Osteoblast (primary cell): ENCODE measurements around the gene SELE. TPM values are rescaled to one million over a fixed set of nuclear protein-coding genes. Genes with fewer than 3 reads are reported as not detected.

Experiments
- DNase-seq: peaks from one replicate; pipeline ENCODE4 v3.0.0; 2011; ENCODE audit warnings: low spot score, mixed read lengths; ENCODE audit not compliant: insufficient read length; ENCODE audit errors: missing footprints
- H2AFZ ChIP-seq: 2 replicates; pipeline ENCODE4 v1.6.0; 2011; ENCODE audit warnings: mild to moderate bottlenecking, low read length
- H3K27ac ChIP-seq: 2 replicates; pipeline ENCODE4 v1.5.1; 2011; ENCODE audit warnings: mild to moderate bottlenecking, low read depth, low read length, moderate library complexity
- H3K27me3 ChIP-seq: 2 replicates; pipeline ENCODE4 v1.6.0; 2012; ENCODE audit warnings: mild to moderate bottlenecking, control low read depth, inconsistent platforms, low read length, moderate library complexity; ENCODE audit not compliant: insufficient read depth
- H3K36me3 ChIP-seq: 2 replicates; pipeline ENCODE4 v1.5.1; 2011; ENCODE audit warnings: mild to moderate bottlenecking, low read length, control low read depth, moderate library complexity; ENCODE audit not compliant: insufficient read depth
- H3K4me1 ChIP-seq: 2 replicates; pipeline ENCODE4 v1.5.1; 2011; ENCODE audit warnings: mild to moderate bottlenecking, low read length, control low read depth, moderate library complexity; ENCODE audit not compliant: insufficient read depth
- H3K4me2 ChIP-seq: 2 replicates; pipeline ENCODE4 v1.6.0; 2011; ENCODE audit warnings: mild to moderate bottlenecking, low read length; ENCODE audit not compliant: insufficient read depth
- H3K4me3 ChIP-seq: fragments of 200-600 bp; sonication (generic); 3 replicates; pipeline ENCODE4 v1.5.1; 2012; ENCODE audit warnings: mild to moderate bottlenecking, low read length, inconsistent platforms; ENCODE audit not compliant: insufficient read depth
- H3K79me2 ChIP-seq: 2 replicates; pipeline ENCODE4 v1.6.0; 2012; ENCODE audit warnings: mild to moderate bottlenecking, low read length, control low read depth, inconsistent platforms; ENCODE audit not compliant: insufficient read depth
- H3K9me3 ChIP-seq: 2 replicates; pipeline ENCODE4 v1.5.1; 2011; ENCODE audit warnings: low read depth, low read length, control low read depth
- H4K20me1 ChIP-seq: 2 replicates; pipeline ENCODE4 v1.6.0; 2012; ENCODE audit warnings: mild to moderate bottlenecking, low read length, control low read depth; ENCODE audit not compliant: insufficient read depth
- CTCF ChIP-seq: IDR thresholded peaks from 2 replicates; pipeline ENCODE4 v1.5.1; 2011; ENCODE audit warnings: mild to moderate bottlenecking, low read depth, low read length, moderate library complexity; ENCODE audit errors: extremely low read depth
- total RNA-seq: library from RNA; depleted of rRNA; stranded (reverse); fragments of >200 nt; gene quantifications from 2 replicates; pipeline ENCODE4 v1.2.3, GENCODE V29; 2012

SELE gene
- total RNA-seq, 1 donor = not detected

- Histone ChIP-seq H4K20me1 (no peaks in the 10 kb centered on the region), H3K9me3 (no peaks in the 10 kb centered on the region), H3K36me3 (no peaks in the 10 kb centered on the region), H3K4me1 (no peaks in the 10 kb centered on the region), H2AFZ (no peak overlapping the region), H3K4me2 (no peak overlapping the region), H3K27ac (no peak overlapping the region), H3K4me3 (no peak overlapping the region), H3K27me3 (no peaks in the 10 kb centered on the region), H3K79me2 (no peaks in the 10 kb centered on the region)
- no peak for DNase-seq
- no peak for TF ChIP-seq CTCF
These were observed 34.2 kb downstream of the SELE start for GRCh38 chr1:169699707-169700106.

GRCh38 chr1:169698976-169699375 lies 34.9 kb downstream of the SELE start:
- no peak overlapping the region for H2AFZ ChIP-seq
- no peak for TF ChIP-seq CTCF
- DNase-seq = no peak
- no peaks in the 10 kb centered on the region for H3K27me3 ChIP-seq
- H3K4me2 ChIP-seq = no peak overlapping the region
- no peak overlapping the region for H3K27ac ChIP-seq
- H3K4me1 ChIP-seq = no peaks in the 10 kb centered on the region
- no peaks in the 10 kb centered on the region for H3K79me2 ChIP-seq
- no peaks in the 10 kb centered on the region for H3K36me3 ChIP-seq
- no peaks in the 10 kb centered on the region for H3K9me3 ChIP-seq
- no peak overlapping the region for H3K4me3 ChIP-seq
- no peaks in the 10 kb centered on the region for H4K20me1 ChIP-seq

- TF ChIP-seq CTCF = no peak
- no peaks in the 10 kb centered on the region for H3K27me3 ChIP-seq
- H3K27ac ChIP-seq = no peak overlapping the region
- no peak overlapping the region for H3K4me2 ChIP-seq
- no peaks in the 10 kb centered on the region for H3K79me2 ChIP-seq
- DNase-seq = no peak
- no peak overlapping the region for H3K4me3 ChIP-seq
- H2AFZ ChIP-seq = no peak overlapping the region
- H3K4me1 ChIP-seq = no peaks in the 10 kb centered on the region
- no peaks in the 10 kb centered on the region for H3K9me3 ChIP-seq
- no peaks in the 10 kb centered on the region for H4K20me1 ChIP-seq
- no peaks in the 10 kb centered on the region for H3K36me3 ChIP-seq
These were observed 36.1 kb downstream of the SELE start for GRCh38 chr1:169697755-169698154.

GRCh38 chr1:169696273-169697100 lies 37.4 kb downstream of the SELE start:
- Histone ChIP-seq H3K9me3 (no peaks in the 10 kb centered on the region), H4K20me1 (no peaks in the 10 kb centered on the region), H3K27ac (no peak overlapping the region), H2AFZ (no peak overlapping the region), H3K27me3 (no peaks in the 10 kb centered on the region), H3K4me2 (no peak overlapping the region), H3K4me1 (no peaks in the 10 kb centered on the region), H3K4me3 (no peak overlapping the region), H3K36me3 (no peaks in the 10 kb centered on the region), H3K79me2 (no peaks in the 10 kb centered on the region)
- no peak for DNase-seq
- no peak for TF ChIP-seq CTCF
